IMR-90 (cell line): Measurements from ENCODE around the gene MYPN. TPM values are rescaled to one million over a fixed set of nuclear protein-coding genes. Genes with fewer than 3 reads are reported as not detected.

ENCODE experiments used
- ATAC-seq: fragments of 200-7000 bp; cut with Tn5 transposase; 2 replicates; pipeline ENCODE4 v1.9.1; 2020; ENCODE audit warnings: low read depth, mild to moderate bottlenecking, moderate library complexity
- BruUV-seq: library from RNA; stranded (reverse); fragments of 400-500 nt; replicated peaks from 2 replicates; lab custom pipeline; 2021; lab: Mats Ljungman, UMichigan
- CTCF ChIA-PET: fragments of 300-600 bp; formaldehyde crosslinking; extraction: SDS; loops from one replicate; lab custom pipeline; 2021; ENCODE audit warnings: antibody characterized with exemption; lab: Yijun Ruan, JAX
- POLR2A ChIA-PET: fragments of 300-600 bp; sonication (Branson Sonifier 250); formaldehyde crosslinking; loops from one replicate; lab custom pipeline; 2022; ENCODE audit warnings: antibody characterized with exemption; ENCODE audit not compliant: unreplicated experiment; lab: Charles Lee
- DNase-seq: peaks from one replicate; pipeline ENCODE4 v3.0.0; 2013
- H2AFZ ChIP-seq: replicated peaks from 2 replicates; pipeline ENCODE3; 2013; ENCODE audit warnings: low read length, mild to moderate bottlenecking; ENCODE audit not compliant: poor library complexity
- H2AK5ac ChIP-seq: 2 replicates; pipeline ENCODE4 v1.6.1; 2013; ENCODE audit warnings: low read depth, low read length, inconsistent platforms
- H2AK9ac ChIP-seq: replicated peaks from 2 replicates; pipeline ENCODE3; 2013; ENCODE audit warnings: mild to moderate bottlenecking, low read depth, low read length, moderate library complexity; ENCODE audit not compliant: poor library complexity
- H2BK120ac ChIP-seq: 2 replicates; pipeline ENCODE4 v1.6.1; 2013; ENCODE audit warnings: low read depth, low read length, inconsistent platforms
- H2BK15ac ChIP-seq: 3 replicates; pipeline ENCODE4 v1.6.1; 2013; ENCODE audit warnings: low read depth, low read length, inconsistent platforms
- H2BK20ac ChIP-seq: 2 replicates; pipeline ENCODE4 v1.6.1; 2013; ENCODE audit warnings: low read depth, mild to moderate bottlenecking, inconsistent platforms, low read length, moderate library complexity
- H2BK5ac ChIP-seq: 2 replicates; pipeline ENCODE4 v1.6.1; 2013; ENCODE audit warnings: mild to moderate bottlenecking, low read depth, low read length, inconsistent platforms; ENCODE audit not compliant: poor library complexity, severe bottlenecking
- H3K14ac ChIP-seq: replicated peaks from 2 replicates; pipeline ENCODE4 v1.6.1; 2013; ENCODE audit warnings: low read depth, low read length, inconsistent platforms
- H3K18ac ChIP-seq: 2 replicates; pipeline ENCODE4 v1.6.1; 2013; ENCODE audit warnings: low read depth, low read length, control low read depth
- H3K23ac ChIP-seq: 2 replicates; pipeline ENCODE4 v1.6.1; 2013; ENCODE audit warnings: low read depth, low read length, inconsistent platforms
- H3K27ac ChIP-seq: 2 replicates; pipeline ENCODE4 v1.5.1; 2013; ENCODE audit warnings: mild to moderate bottlenecking, control low read depth, low read length; ENCODE audit not compliant: insufficient read depth
- H3K27me3 ChIP-seq: 2 replicates; pipeline ENCODE4 v1.6.1; 2013; ENCODE audit warnings: low read length; ENCODE audit not compliant: control insufficient read depth, insufficient read depth
- H3K36me3 ChIP-seq: 2 replicates; pipeline ENCODE4 v1.6.1; 2013; ENCODE audit warnings: low read length, mixed read lengths; ENCODE audit not compliant: control insufficient read depth, insufficient read depth
- H3K4ac ChIP-seq: 2 replicates; pipeline ENCODE4 v1.6.1; 2013; ENCODE audit warnings: low read depth, low read length, inconsistent platforms
- H3K4me1 ChIP-seq: 2 replicates; pipeline ENCODE4 v1.6.1; 2013; ENCODE audit warnings: low read length, mixed read lengths; ENCODE audit not compliant: control insufficient read depth, insufficient read depth
- H3K4me2 ChIP-seq: 2 replicates; pipeline ENCODE4 v1.6.1; 2013; ENCODE audit warnings: low read depth, mild to moderate bottlenecking, control low read depth, low read length, moderate library complexity
- H3K4me3 ChIP-seq: 2 replicates; pipeline ENCODE4 v1.5.1; 2013; ENCODE audit warnings: low read depth, mild to moderate bottlenecking, control low read depth, low read length, moderate library complexity; ENCODE audit not compliant: insufficient read depth
- H3K56ac ChIP-seq: 2 replicates; pipeline ENCODE4 v1.6.1; 2013; ENCODE audit warnings: low read length, inconsistent platforms; ENCODE audit not compliant: insufficient read depth; ENCODE audit errors: extremely low read depth
- H3K79me1 ChIP-seq, 2 experiments: 2 replicates each; pipeline ENCODE4 v1.6.1; 2013; ENCODE audit warnings: low read length in 2 of 2, inconsistent platforms in 1 of 2, low read depth in 1 of 2
- H3K9ac ChIP-seq: 2 replicates; pipeline ENCODE4 v1.6.1; 2013; ENCODE audit warnings: low read depth, low read length, control low read depth
- H3K9me1 ChIP-seq: 2 replicates; pipeline ENCODE4 v1.6.1; 2013; ENCODE audit warnings: low read length, inconsistent platforms; ENCODE audit not compliant: insufficient read depth
- H3K9me3 ChIP-seq: 2 replicates; pipeline ENCODE4 v1.6.1; 2013; ENCODE audit warnings: low read length; ENCODE audit not compliant: control insufficient read depth, insufficient read depth
- H4K20me1 ChIP-seq: 2 replicates; pipeline ENCODE4 v1.6.1; 2013; ENCODE audit warnings: low read length, inconsistent platforms; ENCODE audit not compliant: insufficient read depth
- H4K5ac ChIP-seq: 2 replicates; pipeline ENCODE4 v1.6.1; 2013; ENCODE audit warnings: mild to moderate bottlenecking, low read depth, low read length, control low read depth
- H4K8ac ChIP-seq, 2 experiments: 2 replicates each; pipeline ENCODE4 v1.6.1; 2013; ENCODE audit warnings: low read depth in 2 of 2, low read length in 2 of 2, control low read depth in 1 of 2, inconsistent platforms in 1 of 2
- H4K91ac ChIP-seq: 2 replicates; pipeline ENCODE4 v1.6.1; 2013; ENCODE audit warnings: low read depth, low read length, inconsistent platforms; ENCODE audit not compliant: insufficient read depth
- BHLHE40 ChIP-seq: fragments of 150-350 bp; IDR thresholded peaks from 2 replicates; pipeline ENCODE4 v1.6.1; 2016; ENCODE audit warnings: mild to moderate bottlenecking, low read depth, low read length
- CEBPB ChIP-seq: IDR thresholded peaks from 2 replicates; pipeline ENCODE4 v1.6.1; 2012; ENCODE audit warnings: low read depth, low read length, improper control_type of control experiment
- CHD1 ChIP-seq: IDR thresholded peaks from 2 replicates; pipeline ENCODE4 v1.6.1; 2012; ENCODE audit warnings: low read depth, low read length, improper control_type of control experiment
- FOS ChIP-seq: fragments of 150-350 bp; IDR thresholded peaks from 2 replicates; pipeline ENCODE4 v1.6.1; 2016; ENCODE audit warnings: low read depth, low read length
- MAFK ChIP-seq: IDR thresholded peaks from 2 replicates; pipeline ENCODE4 v1.6.1; 2012; ENCODE audit warnings: low read depth, low read length, improper control_type of control experiment
- MAZ ChIP-seq: IDR thresholded peaks from 2 replicates; pipeline ENCODE4 v1.6.1; 2012; ENCODE audit warnings: low read depth, mild to moderate bottlenecking, low read length, improper control_type of control experiment, moderate library complexity, borderline replicate concordance
- MXI1 ChIP-seq: IDR thresholded peaks from 2 replicates; pipeline ENCODE4 v1.6.1; 2012; ENCODE audit warnings: low read depth, mild to moderate bottlenecking, low read length, moderate library complexity, borderline replicate concordance
- NFE2L2 ChIP-seq: fragments of 150-350 bp; IDR thresholded peaks from 2 replicates; pipeline ENCODE4 v1.6.1; 2016; ENCODE audit warnings: low read depth, mild to moderate bottlenecking, low read length
- POLR2A ChIP-seq: IDR thresholded peaks from 2 replicates; pipeline ENCODE4 v1.6.1; 2012; ENCODE audit warnings: mild to moderate bottlenecking, low read depth, low read length
- RAD21 ChIP-seq: IDR thresholded peaks from 2 replicates; pipeline ENCODE4 v1.6.1; 2012; ENCODE audit warnings: low read length, improper control_type of control experiment
- RCOR1 ChIP-seq: IDR thresholded peaks from 2 replicates; pipeline ENCODE4 v1.6.1; 2012; ENCODE audit warnings: mild to moderate bottlenecking, low read length, improper control_type of control experiment; ENCODE audit not compliant: insufficient replicate concordance
- RFX5 ChIP-seq: IDR thresholded peaks from 2 replicates; pipeline ENCODE4 v1.8.0; 2012; ENCODE audit warnings: low read depth, mild to moderate bottlenecking, low read length, moderate library complexity
- SMC3 ChIP-seq: fragments of 150-350 bp; IDR thresholded peaks from 2 replicates; pipeline ENCODE4 v1.6.1; 2016; ENCODE audit warnings: low read depth, mild to moderate bottlenecking, antibody characterized with exemption, low read length, moderate library complexity
- WGBS, 2 experiments: methylation state at CpG; one replicate each; pipeline versions ENCODE4 v1.1.5 to v1.1.7; 2013; ENCODE audit warnings: missing lambda C conversion rate in 2 of 2; ENCODE audit not compliant: insufficient read length in 1 of 2; ENCODE audit errors: extremely low coverage in 2 of 2; 5-methylcytosine and 5-hydroxymethylcytosine counted together
- dilution Hi-C: fragments of 300-500 bp; cut with HindIII; formaldehyde crosslinking; loops from one replicate; pipeline ENCODE4 v1.14.3; 2018; ENCODE audit warnings: low sequenced_read_pairs; ENCODE audit not compliant: unreplicated experiment
- in situ Hi-C: fragments of 300-500 bp; cut with MboI; formaldehyde crosslinking; loops from 3 replicates; pipeline ENCODE4 v1.14.3; 2019; ENCODE audit warnings: low sequenced_read_pairs, inconsistent platforms, mixed read lengths
- intact Hi-C: fragments of 100-400 bp; cut with micrococcal nuclease; formaldehyde crosslinking; loops from 2 replicates; pipeline ENCODE4 v1.10.0; 2022
- polyA plus RNA-seq, 3 experiments: library from polyadenylated mRNA; depleted of rRNA; stranded (reverse); fragments of >200 nt; gene quantifications; 2 replicates each; pipeline ENCODE4 v1.2.3, GENCODE V29; 2012; ENCODE audit warnings: low replicate concordance in 1 of 3
- total RNA-seq: library from RNA; depleted of rRNA; stranded (reverse); fragments of >200 nt; gene quantifications from 2 replicates; pipeline ENCODE4 v1.2.3, GENCODE V29; 2012
- TF ChIP-seq, protein P1 (sequence below): fragments of 150-350 bp; IDR thresholded peaks from 2 replicates; pipeline ENCODE4 v1.6.1; 2016; ENCODE audit warnings: low read depth, mild to moderate bottlenecking, low read length, moderate library complexity, borderline replicate concordance
- TF ChIP-seq, protein P2 (sequence below): fragments of 150-350 bp; IDR thresholded peaks from 2 replicates; pipeline ENCODE4 v1.6.1; 2017; ENCODE audit warnings: mild to moderate bottlenecking, antibody characterized with exemption, low read length, low read depth
- TF ChIP-seq, protein P3 (sequence below): conservative IDR thresholded peaks from 2 replicates; pipeline ENCODE4 v1.5.1; 2012; ENCODE audit warnings: mild to moderate bottlenecking, low read depth, low read length, improper control_type of control experiment

MYPN gene
- total and polyA plus RNA-seq, 2 of the 4 experiments (the other 2 are of a cell fraction) = 7.8 to 13.1 TPM

DNA sequence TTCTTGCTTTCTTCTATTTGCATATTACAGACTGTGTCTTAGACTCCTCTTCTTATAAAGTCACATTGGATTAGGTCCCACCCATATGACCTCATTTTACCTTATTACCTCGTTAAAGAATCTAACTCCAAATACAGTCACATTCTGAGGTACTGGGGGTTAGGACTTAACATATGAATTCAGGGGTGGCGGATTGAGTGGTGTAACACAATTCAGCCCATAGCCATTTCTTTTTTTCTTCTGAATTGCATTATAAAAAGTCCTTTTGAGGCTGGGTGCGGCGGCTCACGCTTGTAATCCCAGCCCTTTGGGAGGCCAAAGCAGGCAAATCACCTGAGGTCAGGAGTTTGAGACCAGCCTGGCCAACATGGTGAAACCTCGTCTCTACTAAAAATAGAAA is 27.4 kb upstream of the MYPN start:
- H3K79me1 ChIP-seq = no peaks in the 10 kb centered on the region; a peak in 2 of 4 replicates
- no peak overlapping the region for H3K18ac ChIP-seq
- POLR2A ChIA-PET = no interaction called here
- H3K9me1 ChIP-seq = no peaks in the 10 kb centered on the region
- H3K36me3 ChIP-seq = no peaks in the 10 kb centered on the region
- WGBS, 2 experiments = 100% methylated on average over 1 of the region's 6 CpGs; no CpG with 5 or more reads in 1 of the 2 experiments
- no peak overlapping the region for H3K14ac ChIP-seq
- in situ Hi-C loops = loop anchor here (10.0 kb wide), 1 partner anchor 123 kb away; no protein-coding TSS in a partner anchor
- no peak for TF ChIP-seq BHLHE40
- no peak for TF ChIP-seq RFX5
- TF ChIP-seq RAD21 = no peak
- TF ChIP-seq, protein P1, sequence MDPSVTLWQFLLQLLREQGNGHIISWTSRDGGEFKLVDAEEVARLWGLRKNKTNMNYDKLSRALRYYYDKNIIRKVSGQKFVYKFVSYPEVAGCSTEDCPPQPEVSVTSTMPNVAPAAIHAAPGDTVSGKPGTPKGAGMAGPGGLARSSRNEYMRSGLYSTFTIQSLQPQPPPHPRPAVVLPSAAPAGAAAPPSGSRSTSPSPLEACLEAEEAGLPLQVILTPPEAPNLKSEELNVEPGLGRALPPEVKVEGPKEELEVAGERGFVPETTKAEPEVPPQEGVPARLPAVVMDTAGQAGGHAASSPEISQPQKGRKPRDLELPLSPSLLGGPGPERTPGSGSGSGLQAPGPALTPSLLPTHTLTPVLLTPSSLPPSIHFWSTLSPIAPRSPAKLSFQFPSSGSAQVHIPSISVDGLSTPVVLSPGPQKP = no peak
- TF ChIP-seq RCOR1 = no peak
- TF ChIP-seq POLR2A = no peak
- TF ChIP-seq FOS = no peak
- TF ChIP-seq NFE2L2 = no peak
- TF ChIP-seq MAFK = no peak
- no peak for TF ChIP-seq CHD1
- TF ChIP-seq, protein P2, sequence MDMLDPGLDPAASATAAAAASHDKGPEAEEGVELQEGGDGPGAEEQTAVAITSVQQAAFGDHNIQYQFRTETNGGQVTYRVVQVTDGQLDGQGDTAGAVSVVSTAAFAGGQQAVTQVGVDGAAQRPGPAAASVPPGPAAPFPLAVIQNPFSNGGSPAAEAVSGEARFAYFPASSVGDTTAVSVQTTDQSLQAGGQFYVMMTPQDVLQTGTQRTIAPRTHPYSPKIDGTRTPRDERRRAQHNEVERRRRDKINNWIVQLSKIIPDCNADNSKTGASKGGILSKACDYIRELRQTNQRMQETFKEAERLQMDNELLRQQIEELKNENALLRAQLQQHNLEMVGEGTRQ = no peak
- no peak for TF ChIP-seq MXI1
- no peak for TF ChIP-seq CEBPB
- TF ChIP-seq MAZ = no peak
- TF ChIP-seq, protein P3, sequence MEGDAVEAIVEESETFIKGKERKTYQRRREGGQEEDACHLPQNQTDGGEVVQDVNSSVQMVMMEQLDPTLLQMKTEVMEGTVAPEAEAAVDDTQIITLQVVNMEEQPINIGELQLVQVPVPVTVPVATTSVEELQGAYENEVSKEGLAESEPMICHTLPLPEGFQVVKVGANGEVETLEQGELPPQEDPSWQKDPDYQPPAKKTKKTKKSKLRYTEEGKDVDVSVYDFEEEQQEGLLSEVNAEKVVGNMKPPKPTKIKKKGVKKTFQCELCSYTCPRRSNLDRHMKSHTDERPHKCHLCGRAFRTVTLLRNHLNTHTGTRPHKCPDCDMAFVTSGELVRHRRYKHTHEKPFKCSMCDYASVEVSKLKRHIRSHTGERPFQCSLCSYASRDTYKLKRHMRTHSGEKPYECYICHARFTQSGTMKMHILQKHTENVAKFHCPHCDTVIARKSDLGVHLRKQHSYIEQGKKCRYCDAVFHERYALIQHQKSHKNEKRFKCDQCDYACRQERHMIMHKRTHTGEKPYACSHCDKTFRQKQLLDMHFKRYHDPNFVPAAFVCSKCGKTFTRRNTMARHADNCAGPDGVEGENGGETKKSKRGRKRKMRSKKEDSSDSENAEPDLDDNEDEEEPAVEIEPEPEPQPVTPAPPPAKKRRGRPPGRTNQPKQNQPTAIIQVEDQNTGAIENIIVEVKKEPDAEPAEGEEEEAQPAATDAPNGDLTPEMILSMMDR = no peak
- TF ChIP-seq SMC3 = no peak
- no peak overlapping the region for H3K23ac ChIP-seq
- CTCF ChIA-PET = interaction anchor here (0.9 kb wide), 1 partner anchor 121 kb away, joined by 6 read pairs; no protein-coding TSS in a partner anchor
- no peaks in the 10 kb centered on the region for H3K27me3 ChIP-seq
- intact Hi-C loops = no loop called here
- no peak overlapping the region for H3K4ac ChIP-seq
- H3K9ac ChIP-seq = no peak overlapping the region
- 0 out of 4 replicates have a peak overlapping the region, but pooled peaks of 1 of the 2 experiments have one; percentile 25 for H4K8ac ChIP-seq
- no peak overlapping the region for H2BK5ac ChIP-seq
- ATAC-seq (no peak), DNase-seq (no peak)
- no peak overlapping the region for H3K4me2 ChIP-seq
- H4K5ac ChIP-seq = no peak overlapping the region
- H4K91ac ChIP-seq = no peak overlapping the region
- no peak overlapping the region for H2AK9ac ChIP-seq
- no peak overlapping the region for H2AFZ ChIP-seq
- H3K4me3 ChIP-seq = no peak overlapping the region
- no peaks in the 10 kb centered on the region for H4K20me1 ChIP-seq
- H2BK15ac ChIP-seq = no peak overlapping the region
- no peaks in the 10 kb centered on the region for H3K9me3 ChIP-seq
- peaks cover 7% of the 10 kb centered on the region; the same call in 1 of the 2 replicates for H3K4me1 ChIP-seq
- H2AK5ac ChIP-seq = no peak overlapping the region
- H2BK120ac ChIP-seq = no peak overlapping the region
- H2BK20ac ChIP-seq = peak overlapping the region; percentile 9; the same call in 1 of the 2 replicates
- BruUV-seq = no TSS peak
- no peak overlapping the region for H3K27ac ChIP-seq
- no peak overlapping the region for H3K56ac ChIP-seq
- dilution Hi-C loops = no loop called here
